GM19351 (cell line): ENCODE results near the gene ROCK2.

Experiments used
- ATAC-seq: cut with Tn5 transposase; IDR thresholded peaks from one replicate; pipeline ENCODE4 v1.9.1; 2021; ENCODE audit warnings: mild to moderate bottlenecking, moderate library complexity; ENCODE audit not compliant: unreplicated experiment

Gene ROCK2

GRCh38 chr2:11158916-11159573 lies 185.4 kb downstream of the ROCK2 start:
- ATAC-seq = no peak

GRCh38 chr2:11157731-11158130 lies 186.7 kb downstream of the ROCK2 start:
- ATAC-seq = no peak

GRCh38 chr2:11157296-11157695 lies 187.1 kb downstream of the ROCK2 start:
- ATAC-seq = no peak

- no peak for ATAC-seq
Observed at GRCh38 chr2:11156396-11157075, 187.9 kb downstream of the ROCK2 start.

GRCh38 chr2:11155381-11156035 lies 188.9 kb downstream of the ROCK2 start, which contains the start of gene SLC66A3:
Gene SLC66A3, plus strand, starts transcription at chr2:11155467. Its CDS starts 80 bp downstream, at chr2:11155547.
- ATAC-seq = peak; percentile 72

- peak; percentile 66 for ATAC-seq
Observed at GRCh38 chr2:11154923-11155380, 189.5 kb downstream of the ROCK2 start.

- peak; percentile 13 for ATAC-seq
Observed at GRCh38 chr2:11154016-11154922, 190.2 kb downstream of the ROCK2 start.

- ATAC-seq = no peak
Observed at GRCh38 chr2:11152591-11152990, 191.8 kb downstream of the ROCK2 start.

GRCh38 chr2:11147263-11147662 lies 197.2 kb downstream of the ROCK2 start:
- no peak for ATAC-seq

- ATAC-seq = no peak
Observed at GRCh38 chr2:11146076-11146475, 198.4 kb downstream of the ROCK2 start.

GRCh38 chr2:11145350-11145749 lies 199.1 kb downstream of the ROCK2 start:
- ATAC-seq = no peak

GRCh38 chr2:11144738-11145079 lies 199.7 kb downstream of the ROCK2 start:
- ATAC-seq = no peak

GRCh38 chr2:11144077-11144737 lies 200.2 kb downstream of the ROCK2 start:
- no peak for ATAC-seq

GRCh38 chr2:11142987-11143386 lies 201.4 kb downstream of the ROCK2 start:
- ATAC-seq = no peak

- ATAC-seq = no peak
Observed at GRCh38 chr2:11142330-11142729, 202.1 kb downstream of the ROCK2 start.

- ATAC-seq = no peak
Observed at GRCh38 chr2:11141319-11141718, 203.1 kb downstream of the ROCK2 start.

- ATAC-seq = no peak
Observed at GRCh38 chr2:11140492-11140891, 203.9 kb downstream of the ROCK2 start.

- ATAC-seq = no peak
Observed at GRCh38 chr2:11134349-11134748, 210.1 kb downstream of the ROCK2 start.

GRCh38 chr2:11133936-11134320 lies 210.5 kb downstream of the ROCK2 start:
- no peak for ATAC-seq

GRCh38 chr2:11133238-11133935 lies 211.0 kb downstream of the ROCK2 start:
- no peak for ATAC-seq
